A549 (cell line): ENCODE results near the gene APOC3. TPM values are rescaled to one million over a fixed set of nuclear protein-coding genes. Genes with fewer than 3 reads are reported as not detected.

ENCODE experiments used
- ATAC-seq, 2 experiments: fragments of 200-7000 bp in 1 of 2; fragments of >200 bp in 1 of 2; cut with Nextera tagmentation in 1 of 2; cut with Tn5 transposase in 1 of 2; 3 replicates each; pipeline versions ENCODE4 v1.8.0 to v1.9.1; 2018 to 2020; ENCODE audit warnings: mild to moderate bottlenecking in 1 of 2, moderate library complexity in 1 of 2
- CTCF ChIA-PET: fragments of 300-600 bp; sonication (Branson Sonifier 250); formaldehyde crosslinking; extraction: SDS; loops from one replicate; lab custom pipeline; 2021; ENCODE audit warnings: antibody characterized with exemption, inconsistent platforms; lab: Yijun Ruan, JAX
- POLR2A ChIA-PET: fragments of 350-600 bp; formaldehyde crosslinking; extraction: SDS; loops from one replicate; lab custom pipeline; 2021; ENCODE audit warnings: antibody characterized with exemption, inconsistent platforms; lab: Yijun Ruan, JAX
- DNase-seq, 2 experiments: peaks; one replicate each; pipeline versions ENCODE4 v3.0.0 to v3.0.0-alpha.2; 2011 to 2016; ENCODE audit warnings: low read depth in 1 of 2, low spot score in 1 of 2
- FAIRE-seq: peaks from 2 replicates; lab custom pipeline; 2011; peaks lifted over from hg19 to GRCh38; lab: Jason Lieb, UNC
- H3K27ac ChIP-seq, 2 experiments: fragments of >200 bp; sonication (Bioruptor Twin); formaldehyde crosslinking; 3 replicates each; pipeline ENCODE4 v1.5.1; 2016 to 2017
- H3K4me1 ChIP-seq: fragments of >200 bp; sonication (Bioruptor Twin); formaldehyde crosslinking; 3 replicates; pipeline ENCODE4 v1.6.1; 2016
- H3K4me2 ChIP-seq: fragments of >200 bp; sonication (Bioruptor Twin); formaldehyde crosslinking; 3 replicates; pipeline ENCODE4 v1.6.1; 2016
- H3K4me3 ChIP-seq: fragments of >200 bp; sonication (Bioruptor Twin); formaldehyde crosslinking; 3 replicates; pipeline ENCODE4 v1.5.1; 2016
- H3K9me3 ChIP-seq: fragments of >200 bp; sonication (Bioruptor Twin); formaldehyde crosslinking; 3 replicates; pipeline ENCODE4 v1.6.1; 2016
- CBX2 ChIP-seq: fragments of 200-600 bp; sonication (generic); IDR thresholded peaks from 2 replicates; pipeline ENCODE4 v1.6.1; 2016; ENCODE audit warnings: low read depth, mild to moderate bottlenecking, borderline replicate concordance
- CHD4 ChIP-seq: fragments of 200-600 bp; sonication (generic); IDR thresholded peaks from 2 replicates; pipeline ENCODE4 v1.6.1; 2016; ENCODE audit warnings: antibody characterized with exemption, mild to moderate bottlenecking, borderline replicate concordance
- FOXS1 ChIP-seq: fragments of 250-450 bp; sonication (Bioruptor Pico); IDR thresholded peaks from 2 replicates; pipeline ENCODE4 v1.5.0; 2020; ENCODE audit warnings: mild to moderate bottlenecking, moderate library complexity
- HMGXB4 ChIP-seq: fragments of 250-450 bp; sonication (Bioruptor Pico); IDR thresholded peaks from 2 replicates; pipeline ENCODE4 v1.5.0; 2021; ENCODE audit warnings: mild to moderate bottlenecking, moderate library complexity, borderline replicate concordance
- HOXB13 ChIP-seq: fragments of 250-450 bp; sonication (Bioruptor Pico); IDR thresholded peaks from 2 replicates; pipeline ENCODE4 v1.5.0; 2020; ENCODE audit warnings: low read depth, mild to moderate bottlenecking, moderate library complexity
- MAFK ChIP-seq: fragments of 450-650 bp; IDR thresholded peaks from 2 replicates; pipeline ENCODE4 v1.6.1; 2014; ENCODE audit not compliant: partially characterized antibody
- MYC ChIP-seq: IDR thresholded peaks from 2 replicates; pipeline ENCODE4 v1.6.1; 2012; ENCODE audit warnings: mild to moderate bottlenecking, inconsistent platforms, low read length, improper control_type of control experiment, borderline replicate concordance
- NFE2L2 ChIP-seq: fragments of 150-350 bp; conservative IDR thresholded peaks from 2 replicates; pipeline ENCODE4 v1.6.1; 2014; ENCODE audit warnings: low read length
- POLR2A ChIP-seq: IDR thresholded peaks from 2 replicates; pipeline ENCODE4 v1.6.1; 2012; ENCODE audit warnings: mild to moderate bottlenecking, low read length
- TP53 ChIP-seq: fragments of 250-450 bp; sonication (Bioruptor Pico); IDR thresholded peaks from 2 replicates; pipeline ENCODE4 v1.5.0; 2021; ENCODE audit warnings: mild to moderate bottlenecking, moderate library complexity
- USF2 ChIP-seq: fragments of 450-650 bp; IDR thresholded peaks from 2 replicates; pipeline ENCODE4 v1.6.1; 2014; ENCODE audit warnings: antibody characterized with exemption
- ZC3H11A ChIP-seq: fragments of 450-650 bp; IDR thresholded peaks from 2 replicates; pipeline ENCODE4 v1.6.1; 2014; ENCODE audit warnings: antibody characterized with exemption, mild to moderate bottlenecking
- ZNF302 ChIP-seq: fragments of 250-450 bp; sonication (Bioruptor Pico); IDR thresholded peaks from 2 replicates; pipeline ENCODE4 v1.9.0; 2021; ENCODE audit warnings: inconsistent platforms, mild to moderate bottlenecking, moderate library complexity
- WGBS: methylation state at CpG from one replicate; pipeline ENCODE4 v1.1.6; 2017; ENCODE audit errors: missing lambda C conversion rate; 5-methylcytosine and 5-hydroxymethylcytosine counted together
- polyA plus RNA-seq, 4 experiments: library from polyadenylated mRNA; depleted of rRNA in 3 of 4; stranded (reverse); fragments of >200 nt; fragmentation: RNase III in 1 of 4; extraction: RNeasy Plus Mini Kit Qiagen cat#74134 plus additional on column Dnase treatment in 1 of 4; gene quantifications; 2 replicates in 3 of 4; 3 replicates in 1 of 4; pipeline ENCODE4 v1.2.3, GENCODE V29; 2011 to 2017

Gene APOC3
- polyA plus RNA-seq, 2 of the 4 experiments (the other 2 are of a cell fraction), result not detected

DNA sequence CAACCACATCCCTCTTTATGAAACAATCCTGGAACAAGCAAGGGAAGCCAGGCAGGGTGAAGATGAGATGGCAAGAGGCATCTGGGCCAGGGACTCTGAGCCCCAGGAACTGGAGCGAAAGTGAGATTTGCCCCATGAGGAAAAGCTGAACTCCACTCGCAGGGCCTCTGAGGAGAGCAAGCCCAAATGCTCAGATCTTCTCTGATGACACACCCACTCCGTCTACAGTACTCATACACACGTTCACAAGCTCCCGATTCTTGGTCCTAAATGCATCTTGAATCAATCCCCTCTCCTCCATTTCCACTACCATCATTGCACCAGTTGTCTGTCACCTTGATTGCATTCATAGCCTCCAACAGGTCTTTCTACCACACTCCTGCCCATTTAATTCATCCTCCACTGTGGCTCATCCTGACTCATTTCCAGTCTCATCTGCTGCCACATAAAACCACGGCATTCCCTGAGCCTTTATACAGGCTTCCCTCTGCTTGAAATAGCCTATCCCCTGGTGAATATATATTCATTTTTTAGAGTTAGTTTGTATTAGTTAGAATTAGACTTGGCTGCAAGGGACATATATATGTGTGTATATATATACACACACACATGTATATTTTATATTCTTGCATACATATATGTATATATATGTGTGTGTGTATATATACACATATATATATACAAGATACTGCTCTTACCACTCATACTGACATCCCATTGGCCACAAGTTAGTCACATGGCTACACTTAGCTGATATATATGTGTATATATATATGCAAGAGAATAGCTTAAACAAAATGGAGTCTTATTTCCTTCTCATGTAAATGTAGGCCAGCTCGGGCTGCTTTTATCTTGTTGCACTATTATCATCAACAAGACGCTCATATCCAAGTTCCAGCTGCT lies 36.6 kb upstream of the APOC3 start:
- DNase-seq (no peak), FAIRE-seq (no peak), ATAC-seq (no peak)
- ChIA-PET CTCF (interaction anchor here (0.7 to 8.8 kb wide), 8 partner anchors 15 to 433 kb away, joined by 3 to 114 read pairs (median 4); partner anchors contain the start of gene APOA1), POLR2A (no interaction called here)
- Histone ChIP-seq H3K9me3 (no peaks in the 10 kb centered on the region), H3K4me3 (no peak overlapping the region), H3K27ac (no peak overlapping the region), H3K4me1 (0 out of 3 replicates have a peak, but pooled peaks cover 6% of the 10 kb centered on the region), H3K4me2 (no peak overlapping the region)
- 64% methylated on average over 8 of the region's 8 CpGs for WGBS
- TF ChIP-seq HMGXB4 (CRISPR knock-in tag) (no peak), CBX2 (no peak), TP53 (CRISPR knock-in tag) (no peak), MYC (no peak), FOXS1 (no peak)

DNA sequence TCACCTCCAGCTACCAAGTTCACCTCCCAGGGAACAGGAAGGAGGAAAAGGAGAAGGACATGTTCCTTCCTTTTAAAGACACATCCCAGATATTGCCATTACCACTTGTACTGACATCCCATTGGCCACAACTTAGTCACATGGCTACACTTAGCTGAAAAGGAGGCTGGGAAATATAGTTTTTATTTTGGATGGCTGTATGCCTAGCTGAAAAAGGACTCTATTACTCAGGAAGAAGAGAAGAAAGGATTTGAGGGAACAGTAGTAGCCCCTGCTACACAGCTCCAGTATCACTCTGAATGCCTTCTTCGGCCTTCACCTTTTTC lies 36.0 kb upstream of the APOC3 start:
- Histone ChIP-seq H3K4me1 (0 out of 3 replicates have a peak, but pooled peaks cover 3% of the 10 kb centered on the region), H3K4me3 (no peak overlapping the region), H3K9me3 (no peaks in the 10 kb centered on the region), H3K4me2 (no peak overlapping the region), H3K27ac (no peak overlapping the region)
- no peak for TF ChIP-seq ZNF302 (CRISPR knock-in tag)
- 0 out of 2 replicates have a peak, but pooled peaks have one; percentile 32 for TF ChIP-seq USF2
- CTCF ChIA-PET, result interaction anchor here (0.7 to 8.8 kb wide), 7 partner anchors 15 to 433 kb away, joined by 3 to 114 read pairs (median 4); partner anchors contain the start of gene APOA1
- peak in 1 of 2 experiments; percentile 23 for DNase-seq
- no peak for FAIRE-seq
- POLR2A ChIA-PET, result no interaction called here
- ATAC-seq, result no peak
- WGBS, result 100% methylated on average over 1 of the region's 1 CpG

GRCh38 chr11:116794851-116795250 lies 34.9 kb upstream of the APOC3 start:
- no peak for DNase-seq
- WGBS, result 86% methylated on average over 2 of the region's 2 CpGs
- ChIA-PET POLR2A (no interaction called here), CTCF (interaction anchor here (0.7 to 8.8 kb wide), 5 partner anchors 31 to 431 kb away, joined by 3 to 114 read pairs (median 6); no protein-coding TSS in a partner anchor)
- Histone ChIP-seq H3K27ac (no peak overlapping the region), H3K4me1 (0 out of 3 replicates have a peak, but pooled peaks cover 3% of the 10 kb centered on the region), H3K4me2 (no peak overlapping the region), H3K9me3 (no peaks in the 10 kb centered on the region), H3K4me3 (no peak overlapping the region)
- TF ChIP-seq POLR2A (no peak), ZC3H11A (no peak), HOXB13 (CRISPR knock-in tag) (no peak), ZNF302 (CRISPR knock-in tag) (no peak)
- FAIRE-seq, result no peak
- ATAC-seq, result no peak

- Histone ChIP-seq H3K4me2 (no peak overlapping the region), H3K9me3 (no peaks in the 10 kb centered on the region), H3K27ac (peak overlapping the region; percentile 16 to 58; a peak in 2 of 6 replicates), H3K4me3 (no peak overlapping the region), H3K4me1 (0 out of 3 replicates have a peak, but pooled peaks cover 3% of the 10 kb centered on the region)
- FAIRE-seq (no peak), ATAC-seq (no peak), DNase-seq (no peak)
- no peak for TF ChIP-seq CHD4
- TF ChIP-seq MAFK, result peak; percentile 88
- peak; percentile 80 for TF ChIP-seq NFE2L2
- no peak for TF ChIP-seq TP53 (CRISPR knock-in tag)
- no peak for TF ChIP-seq USF2
- no peak for TF ChIP-seq POLR2A
- ChIA-PET CTCF (interaction anchor here (1.9 kb wide), 1 partner anchor 310 kb away, joined by 6 read pairs; no protein-coding TSS in a partner anchor), POLR2A (no interaction called here)
- WGBS, result 75% methylated on average over 1 of the region's 1 CpG
Measured at GRCh38 chr11:116796548-116796947, 33.2 kb upstream of the APOC3 start.
